Measurements from ENCODE around the gene CCL27. TPM values are rescaled to one million over a fixed set of nuclear protein-coding genes. Genes with fewer than 3 reads are reported as not detected.

CCL27 gene
- polyA plus RNA-seq, 6 donors from 2014 or later: not detected

DNA sequence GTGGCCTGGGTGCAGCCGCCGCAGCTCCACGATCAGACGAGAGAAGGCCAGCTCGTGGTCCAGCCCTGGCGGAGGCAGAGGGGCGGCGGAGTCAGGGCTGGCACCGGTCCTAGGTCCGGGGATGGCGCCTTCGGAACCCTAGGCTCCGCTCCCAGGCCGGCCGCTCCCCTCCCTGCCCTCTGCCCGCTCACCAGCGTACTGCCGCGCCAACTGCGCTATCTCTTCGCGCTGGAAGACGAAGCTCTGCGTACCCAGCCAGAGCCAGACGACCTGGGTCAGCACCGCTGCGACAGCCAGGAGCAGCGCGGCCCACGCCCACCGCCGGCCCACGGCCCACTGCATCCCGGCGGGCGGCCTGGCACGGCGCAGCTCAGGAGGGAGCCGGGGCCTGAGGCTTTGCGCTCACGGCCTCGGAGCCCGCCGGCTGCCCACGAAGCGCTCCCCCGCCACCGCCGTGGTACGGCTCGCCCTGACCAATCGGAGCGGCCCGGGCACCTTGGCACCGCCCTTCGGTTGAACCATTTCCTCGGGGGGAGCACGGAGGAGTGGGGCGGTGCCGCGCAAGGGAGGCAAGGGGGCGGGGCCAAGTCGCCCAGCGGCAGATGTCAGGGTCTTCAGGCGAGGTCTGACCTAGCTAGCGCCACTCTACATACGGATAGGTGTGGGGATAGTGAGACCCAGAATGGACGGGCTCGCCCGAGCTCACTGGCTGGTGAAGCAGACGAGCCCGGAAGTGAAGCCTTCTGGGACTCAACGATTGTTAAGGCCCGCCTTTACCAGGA, 24.9 kb downstream of the CCL27 start, which contains the start of gene SIGMAR1:
SIGMAR1 (minus strand) TSS at position 432 of the 782 bp plus-strand sequence; CDS start at position 342, 90 bp downstream.
- ATAC-seq (ENCODE audit: low read depth in 2 of 2): peak; percentile 91 to 93
- Mint-ChIP-seq H3K4me1 (peaks cover 28 to 36% (median 35%) of the 10 kb centered on the region in 3 donors), H3K27me3 (no peaks in the 10 kb centered on the region), H3K4me3 (peak within 1 kb of the TSS; percentile 79 to 92 (median 87)), H3K27ac (peak within 1 kb of the TSS; percentile 73 to 95 (median 87)), H3K36me3 (no peaks in the 10 kb centered on the region), H3K9me3 (no peaks in the 10 kb centered on the region)
- DNase-seq: peak; percentile 94

DNA sequence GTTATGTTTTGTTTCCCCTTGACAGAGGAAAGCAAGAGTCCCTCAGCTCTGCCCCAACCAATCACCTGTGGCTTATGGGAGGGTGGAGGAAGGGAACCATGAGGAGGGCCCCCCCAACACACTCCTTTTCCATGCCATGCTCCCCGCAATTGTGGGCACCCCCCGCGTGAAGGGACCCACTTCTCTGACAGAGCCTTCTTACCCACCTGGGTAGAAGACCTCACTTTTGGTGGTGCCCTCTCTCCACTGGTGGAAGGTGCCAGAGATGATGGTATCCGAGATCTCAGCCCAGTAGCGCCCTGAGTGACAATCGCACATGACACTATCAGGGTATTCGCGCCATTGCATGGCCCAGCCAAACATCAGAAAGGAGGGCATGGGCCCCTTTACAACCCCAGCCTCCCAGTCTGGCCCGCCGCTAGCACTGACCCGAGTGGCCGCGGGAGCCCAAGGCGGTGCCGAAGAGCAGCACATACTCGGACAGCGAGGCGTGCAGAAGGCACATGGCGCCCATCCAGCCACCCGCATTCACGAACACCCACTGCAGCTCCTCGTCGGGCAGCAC, 25.6 kb downstream of the CCL27 start:
- Mint-ChIP-seq H3K27ac (peak overlapping the region in 3 of 6 donors; percentile 67 to 74 (median 73)), H3K36me3 (no peaks in the 10 kb centered on the region), H3K9me3 (no peaks in the 10 kb centered on the region), H3K4me1 (peaks cover 28 to 36% (median 35%) of the 10 kb centered on the region in 3 donors), H3K4me3 (peak overlapping the region; percentile 79 to 92 (median 87)), H3K27me3 (no peaks in the 10 kb centered on the region)
- ATAC-seq (ENCODE audit: low read depth in 2 of 2) (no peak), DNase-seq (no peak)

DNA sequence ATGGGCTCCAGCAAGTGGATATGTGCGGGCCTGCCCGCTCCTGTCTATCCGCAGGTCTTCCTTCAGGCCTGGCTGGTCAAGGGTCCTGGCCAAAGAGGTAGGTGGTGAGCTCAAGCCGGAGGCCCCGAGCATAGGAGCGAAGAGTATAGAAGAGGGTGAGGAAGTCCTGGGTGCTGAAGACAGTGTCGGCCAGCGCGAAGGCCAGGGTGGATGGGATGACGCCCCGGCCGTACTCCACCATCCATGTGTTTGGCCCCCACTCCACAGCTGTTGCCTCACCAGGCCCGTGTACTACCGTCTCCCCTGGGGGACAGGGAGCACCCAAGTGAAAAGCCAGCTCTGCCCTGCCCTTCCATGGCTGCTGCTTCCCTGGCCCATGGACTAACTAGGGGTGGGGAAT, 26.9 kb downstream of the CCL27 start:
- Mint-ChIP-seq H3K27me3 (peaks cover 2 to 5% (median 4%) of the 10 kb centered on the region in 3 donors), H3K36me3 (no peaks in the 10 kb centered on the region), H3K27ac (peak overlapping the region in 1 of 6 donors; percentile 92), H3K4me3 (peak overlapping the region in 6 of 8 donors; percentile 22 to 83 (median 36)), H3K9me3 (no peaks in the 10 kb centered on the region), H3K4me1 (peaks cover 28 to 36% (median 35%) of the 10 kb centered on the region in 3 donors)
- ATAC-seq (ENCODE audit: low read depth in 2 of 2): no peak
- DNase-seq: no peak

DNA sequence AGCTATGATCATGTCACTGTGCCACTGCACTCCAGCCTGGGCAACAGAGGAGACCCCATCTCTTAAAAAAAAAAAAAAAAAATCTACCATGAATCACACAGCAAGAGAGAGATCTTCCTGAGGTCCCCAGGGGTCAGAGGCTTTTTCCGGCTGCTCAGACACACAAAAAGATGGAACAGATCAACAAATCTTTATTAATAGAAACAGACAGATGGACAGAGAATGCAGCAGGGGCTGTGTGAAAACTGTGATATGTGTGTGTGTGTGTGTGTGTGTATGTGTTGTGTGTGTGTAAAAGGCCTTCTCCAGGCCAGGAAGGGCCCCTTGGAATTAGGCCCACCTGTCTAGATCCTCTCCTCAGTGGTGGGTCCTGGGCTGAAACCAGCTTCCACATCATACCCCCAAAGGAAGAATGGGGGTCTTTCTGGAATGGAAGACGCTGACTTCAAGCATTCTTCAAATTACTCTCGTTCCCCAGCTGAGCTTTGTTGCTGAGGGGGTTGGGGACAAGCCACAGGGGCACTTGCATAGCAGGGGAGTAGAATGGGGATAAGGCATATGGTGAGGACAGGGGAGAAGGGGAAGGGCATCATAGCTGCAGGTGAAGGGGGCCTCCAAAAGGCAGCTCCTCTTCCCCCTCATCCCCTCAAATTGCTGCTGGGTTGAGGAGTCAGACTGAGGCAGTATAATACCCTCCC, 27.8 kb downstream of the CCL27 start:
- Mint-ChIP-seq H3K27me3 (peaks cover 8 to 14% (median 12%) of the 10 kb centered on the region in 3 donors), H3K4me1 (peaks cover 28 to 41% (median 38%) of the 10 kb centered on the region in 3 donors), H3K4me3 (peak overlapping the region in 4 of 8 donors; percentile 8 to 70 (median 21)), H3K36me3 (no peaks in the 10 kb centered on the region), H3K9me3 (no peaks in the 10 kb centered on the region), H3K27ac (no peak overlapping the region)
- no peak for DNase-seq
- ATAC-seq (ENCODE audit: low read depth in 2 of 2): no peak

DNA sequence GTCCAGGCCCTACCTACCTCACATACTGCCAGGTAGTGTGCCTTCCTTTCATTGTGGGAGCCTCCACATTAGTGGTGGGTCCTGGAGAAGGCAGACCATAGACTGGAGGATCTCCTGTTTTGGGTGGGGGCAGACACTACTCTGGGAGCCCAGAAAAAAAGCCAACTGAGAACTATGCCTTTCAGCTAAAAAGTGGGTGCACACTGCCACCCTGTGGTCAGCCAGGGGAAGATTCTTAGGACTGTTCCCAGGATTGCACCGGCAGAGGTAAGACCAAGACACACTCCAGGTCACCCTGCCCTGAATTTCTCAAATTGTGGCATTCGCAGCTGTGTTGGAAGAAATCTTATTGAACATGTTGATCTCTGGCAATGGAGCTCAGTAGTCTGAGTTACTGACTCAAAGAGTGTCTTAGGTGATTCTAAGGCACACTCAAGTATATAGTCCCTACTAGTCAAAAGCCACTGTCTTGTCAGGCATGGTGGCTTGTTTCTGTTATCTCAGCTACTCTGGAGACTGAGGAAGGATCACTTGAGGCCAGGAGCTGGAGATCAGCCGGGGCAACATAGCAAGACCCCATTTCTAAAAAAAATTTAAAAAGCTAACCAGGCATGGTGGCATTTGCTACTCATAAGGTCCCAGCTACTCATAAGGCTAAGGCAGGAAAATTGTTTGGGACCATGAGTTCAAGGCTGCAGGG, 28.5 kb downstream of the CCL27 start:
- Mint-ChIP-seq H3K9me3 (no peaks in the 10 kb centered on the region), H3K27me3 (peaks cover 14 to 19% (median 19%) of the 10 kb centered on the region in 3 donors), H3K36me3 (no peaks in the 10 kb centered on the region), H3K4me3 (peak overlapping the region in 1 of 8 donors; percentile 70), H3K4me1 (peaks cover 32 to 48% (median 45%) of the 10 kb centered on the region in 3 donors), H3K27ac (peak overlapping the region in 2 of 6 donors; percentile 2 to 12)
- DNase-seq: peak; percentile 73
- peak; percentile 25 to 35 for ATAC-seq (ENCODE audit: low read depth in 2 of 2)

DNA sequence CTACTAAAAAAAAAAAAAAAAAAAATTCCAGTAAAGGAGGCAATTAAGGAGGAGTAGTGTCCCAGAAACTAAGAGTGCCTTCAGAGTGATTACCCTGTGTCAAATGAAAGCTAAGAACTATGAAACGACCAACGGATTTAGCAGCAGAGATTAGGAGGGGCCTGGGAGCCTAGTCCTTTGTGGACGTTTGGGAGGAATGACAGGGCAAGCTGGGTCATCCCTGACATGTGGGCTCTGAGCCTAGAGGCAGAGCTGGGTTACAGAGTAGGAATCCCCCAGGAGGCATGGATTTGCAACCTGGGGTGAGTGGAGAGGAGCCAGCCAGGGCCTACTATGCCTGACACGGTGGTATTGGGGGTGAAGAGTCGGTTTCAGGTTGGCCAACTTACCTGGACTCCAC, 29.3 kb downstream of the CCL27 start:
- H3K4me3 Mint-ChIP-seq: no peak overlapping the region
- peaks cover 0 to 7% of the 10 kb centered on the region in 2 donors for H3K36me3 Mint-ChIP-seq
- DNase-seq: no peak
- peaks cover 30 to 46% (median 46%) of the 10 kb centered on the region in 3 donors for H3K4me1 Mint-ChIP-seq
- no peak for ATAC-seq (ENCODE audit: low read depth in 2 of 2)
- peaks cover 20 to 28% (median 26%) of the 10 kb centered on the region in 3 donors for H3K27me3 Mint-ChIP-seq
- no peaks in the 10 kb centered on the region for H3K9me3 Mint-ChIP-seq
- peak overlapping the region in 1 of 6 donors; percentile 9 for H3K27ac Mint-ChIP-seq

DNA sequence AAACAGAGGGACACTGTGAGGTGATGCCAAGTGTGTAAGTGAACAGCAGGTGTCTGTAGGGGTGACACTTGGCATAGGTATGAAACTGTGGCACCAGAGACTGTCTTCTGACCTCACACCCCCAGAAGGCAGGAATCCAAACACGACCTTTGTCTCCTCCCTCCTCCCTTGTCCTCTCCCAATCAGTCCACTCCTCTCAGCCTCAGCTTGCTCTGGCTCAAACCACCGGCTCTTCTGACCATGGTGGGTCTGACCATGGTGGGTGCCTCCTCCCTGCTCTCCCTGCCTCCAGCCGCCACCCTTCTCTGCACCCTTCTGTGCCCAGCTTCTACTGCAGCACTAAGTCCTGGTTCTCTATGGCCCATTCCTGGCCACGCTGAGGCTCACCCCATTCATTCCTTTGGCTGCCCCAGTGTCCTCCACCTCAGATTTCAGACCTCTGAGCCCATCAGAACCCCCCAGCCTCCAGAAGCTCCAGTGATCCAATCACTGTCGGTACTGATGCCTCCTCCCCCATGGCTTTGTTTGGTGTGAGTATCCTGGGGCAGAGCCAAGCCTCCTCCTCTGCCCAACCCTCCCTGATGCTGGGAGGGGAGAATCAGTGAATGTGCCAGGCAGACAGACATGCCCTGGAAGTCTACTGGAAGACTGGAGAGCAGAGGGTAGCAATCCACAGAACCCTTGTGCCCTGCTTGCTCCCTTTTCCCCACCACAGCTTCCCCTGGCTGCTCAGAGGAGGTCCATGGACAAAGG, 31.9 kb downstream of the CCL27 start:
- Mint-ChIP-seq H3K4me3 (peak overlapping the region in 5 of 8 donors; percentile 50 to 83 (median 79)), H3K27me3 (peaks cover 30 to 52% (median 49%) of the 10 kb centered on the region in 3 donors), H3K9me3 (no peaks in the 10 kb centered on the region), H3K27ac (no peak overlapping the region), H3K4me1 (peaks cover 20 to 31% (median 28%) of the 10 kb centered on the region in 3 donors), H3K36me3 (peaks cover 0 to 10% of the 10 kb centered on the region in 2 donors)
- ATAC-seq (ENCODE audit: low read depth in 2 of 2) (no peak), DNase-seq (no peak)

DNA sequence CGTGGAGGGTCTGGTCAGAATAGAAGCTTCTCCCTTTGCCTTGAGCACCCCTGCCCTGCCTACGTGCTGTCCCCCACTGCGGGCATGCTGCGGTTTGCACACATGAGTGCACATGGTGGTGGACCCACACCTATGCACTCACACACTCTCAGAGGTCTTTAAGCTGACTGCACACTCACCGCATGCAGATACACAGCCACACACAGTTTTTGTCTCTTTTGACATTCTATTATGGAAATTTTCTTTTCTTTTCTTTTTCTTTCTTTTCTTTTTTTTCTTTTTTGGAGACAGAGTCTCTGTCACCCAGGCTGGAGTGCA, 33.0 kb downstream of the CCL27 start:
- H3K27ac Mint-ChIP-seq: peak overlapping the region in 1 of 6 donors; percentile 47
- H3K4me1 Mint-ChIP-seq: peaks cover 16 to 26% (median 23%) of the 10 kb centered on the region in 3 donors
- peak overlapping the region; percentile 79 to 88 (median 84) for H3K4me3 Mint-ChIP-seq
- ATAC-seq (ENCODE audit: low read depth in 2 of 2) (no peak), DNase-seq (no peak)
- H3K9me3 Mint-ChIP-seq: no peaks in the 10 kb centered on the region
- H3K27me3 Mint-ChIP-seq: peaks cover 30 to 63% (median 58%) of the 10 kb centered on the region in 3 donors
- peaks cover 0 to 10% of the 10 kb centered on the region in 2 donors for H3K36me3 Mint-ChIP-seq

DNA sequence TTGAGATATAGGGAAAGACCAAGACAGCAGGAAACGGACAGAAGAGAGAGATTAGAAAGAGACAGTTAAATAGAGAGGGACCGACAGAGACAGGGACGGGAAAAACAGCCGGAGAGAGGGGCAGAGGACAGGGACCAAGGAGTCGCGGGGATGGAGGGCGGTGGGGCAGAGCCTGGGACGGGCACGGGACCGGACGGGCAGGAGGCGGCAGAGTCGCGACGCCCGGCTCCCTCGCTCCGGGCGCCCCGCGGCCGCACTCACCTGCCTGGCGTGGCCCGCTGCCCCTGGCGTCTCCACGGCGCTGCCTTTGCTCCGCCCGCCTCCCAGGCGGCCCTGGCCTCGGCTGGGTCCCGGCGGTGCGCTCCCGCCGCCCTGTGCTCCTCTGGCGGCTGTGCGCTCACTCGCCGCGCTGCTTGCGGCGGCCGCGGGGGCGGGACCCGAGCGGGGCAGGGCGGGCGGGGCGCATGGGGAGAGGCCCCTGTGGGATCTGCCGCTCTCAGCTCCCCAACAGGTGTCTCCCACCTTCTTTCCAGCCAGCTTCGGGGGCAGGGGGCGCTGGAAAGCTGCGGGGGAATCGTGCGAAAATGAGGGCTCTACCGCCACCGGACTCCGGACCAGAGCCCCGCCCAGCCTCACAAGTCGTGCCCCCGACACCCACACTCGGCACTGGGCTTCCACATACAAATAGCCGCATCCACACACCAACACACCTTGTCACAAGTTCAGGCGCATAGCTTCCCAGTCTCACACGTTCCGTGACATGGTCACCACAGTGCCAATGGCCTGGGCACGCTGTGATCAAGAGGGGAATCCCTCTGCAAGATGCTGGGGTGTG, 33.6 kb downstream of the CCL27 start, which contains the start of gene ARID3C:
ARID3C (minus strand) TSS at position 411 of the 835 bp plus-strand sequence. CDS start 1,052 bp downstream, outside the sequence.
- peaks cover 0 to 10% of the 10 kb centered on the region in 2 donors for H3K36me3 Mint-ChIP-seq
- DNase-seq: no peak

DNA sequence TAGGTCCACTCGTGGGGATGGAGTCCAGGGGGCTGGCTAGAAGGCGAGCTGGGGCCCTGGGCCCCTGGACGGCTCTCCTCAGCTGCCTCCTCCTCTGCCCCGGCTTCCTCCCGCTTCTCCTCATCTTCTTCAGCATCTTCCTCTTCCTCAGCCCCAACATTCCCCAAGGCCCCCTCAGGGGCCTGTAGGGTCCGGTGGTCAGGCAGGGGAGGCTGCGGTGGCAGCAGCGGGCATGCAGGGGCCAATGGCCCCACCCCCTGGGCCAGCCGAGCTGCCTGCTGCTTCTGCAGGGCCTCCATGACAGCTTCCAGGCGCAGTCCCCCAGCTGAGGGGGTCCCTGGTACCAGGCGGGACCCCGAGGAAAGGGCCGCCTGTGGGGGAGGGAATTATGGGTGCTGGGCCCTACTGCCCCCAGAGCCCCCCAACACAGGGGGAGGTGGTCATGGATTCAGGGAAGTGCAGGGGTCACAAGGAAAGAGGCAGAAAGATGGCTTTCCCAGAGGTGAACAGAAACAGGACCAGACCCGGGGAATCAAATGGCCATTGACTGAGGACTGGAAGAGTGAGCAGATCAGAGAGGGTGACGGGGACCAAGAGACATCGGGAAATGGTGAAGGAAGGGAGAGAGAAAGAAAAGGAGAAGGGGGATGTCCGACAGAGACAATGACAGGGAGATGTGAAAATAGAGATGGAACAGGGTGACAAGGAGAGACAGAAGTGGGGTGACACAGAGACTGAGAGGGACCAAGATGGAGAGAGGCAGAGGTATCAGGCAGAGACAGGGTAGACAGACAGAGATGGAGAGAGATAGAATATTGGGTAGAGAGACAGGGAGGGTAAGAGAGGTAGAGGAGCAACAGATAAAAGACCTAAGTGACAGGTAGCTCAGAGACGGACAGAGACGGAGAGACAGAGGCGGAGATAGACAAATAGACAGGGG, 34.5 kb downstream of the CCL27 start:
- ATAC-seq (ENCODE audit: low read depth in 2 of 2): no peak
- H3K9me3 Mint-ChIP-seq: peaks cover 0 to 3% (median 0%) of the 10 kb centered on the region in 7 donors
- peak overlapping the region in 3 of 6 donors; percentile 3 to 73 (median 23) for H3K27ac Mint-ChIP-seq

More for the DNA sequence above, 33.6 kb downstream of the CCL27 start, which contains the start of gene ARID3C:
- ATAC-seq (ENCODE audit: low read depth in 2 of 2): peak; percentile 81
- Mint-ChIP-seq H3K27ac (peak within 1 kb of the TSS in 3 of 6 donors; percentile 23 to 73 (median 36)), H3K27me3 (peaks cover 33 to 66% (median 61%) of the 10 kb centered on the region in 3 donors), H3K9me3 (no peaks in the 10 kb centered on the region), H3K4me3 (peak within 1 kb of the TSS; percentile 82 to 95 (median 86)), H3K4me1 (peaks cover 15 to 25% (median 25%) of the 10 kb centered on the region in 3 donors)

DNA sequence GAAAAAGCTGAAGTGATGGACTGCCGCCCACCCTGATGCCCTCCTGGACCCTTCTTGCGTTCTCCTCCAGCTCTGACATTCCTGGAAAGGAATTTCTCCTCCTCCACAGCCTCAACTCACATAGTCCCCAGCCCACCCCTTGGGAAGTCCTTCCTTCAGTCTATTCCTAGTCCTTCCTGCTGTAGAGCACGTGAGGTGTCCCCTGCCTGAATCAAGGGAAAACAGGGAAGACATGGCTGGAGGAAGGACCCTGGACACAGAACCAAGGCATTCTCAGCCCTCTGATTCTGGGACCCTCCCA, 37.3 kb downstream of the CCL27 start:
- peaks cover 0 to 22% of the 10 kb centered on the region in 2 donors for H3K36me3 Mint-ChIP-seq
- H3K4me3 Mint-ChIP-seq: no peak overlapping the region
- H3K27ac Mint-ChIP-seq: no peak overlapping the region
- ATAC-seq (ENCODE audit: low read depth in 2 of 2) (no peak), DNase-seq (no peak)
- peaks cover 0 to 7% (median 0%) of the 10 kb centered on the region in 7 donors for H3K9me3 Mint-ChIP-seq
- H3K4me1 Mint-ChIP-seq: peaks cover 28 to 43% (median 42%) of the 10 kb centered on the region in 3 donors
- H3K27me3 Mint-ChIP-seq: peaks cover 51 to 85% (median 77%) of the 10 kb centered on the region in 3 donors

More for the DNA sequence above, 34.5 kb downstream of the CCL27 start:
- Mint-ChIP-seq H3K4me3 (peak overlapping the region; percentile 65 to 95 (median 84)), H3K27me3 (peaks cover 39 to 75% (median 70%) of the 10 kb centered on the region in 3 donors), H3K36me3 (peaks cover 0 to 13% of the 10 kb centered on the region in 2 donors), H3K4me1 (peaks cover 19 to 29% (median 28%) of the 10 kb centered on the region in 3 donors)
- no peak for DNase-seq

All from naive B cell (primary cell).